Measurements from ENCODE around the gene IDI2.

The IDI2 gene

GRCh38 chr10:985361-985760 is 40.3 kb downstream of the IDI2 start:
- no peak for DNase-seq (ENCODE audit: low read depth)
- no peak for TF ChIP-seq CTCF (IDR thresholded peaks at IDR 0.05; ENCODE audit: control insufficient read depth, extremely low read depth, insufficient read depth)
- no peak overlapping the region for H3K4me3 ChIP-seq (ENCODE audit: low read depth, low read length)

DNA sequence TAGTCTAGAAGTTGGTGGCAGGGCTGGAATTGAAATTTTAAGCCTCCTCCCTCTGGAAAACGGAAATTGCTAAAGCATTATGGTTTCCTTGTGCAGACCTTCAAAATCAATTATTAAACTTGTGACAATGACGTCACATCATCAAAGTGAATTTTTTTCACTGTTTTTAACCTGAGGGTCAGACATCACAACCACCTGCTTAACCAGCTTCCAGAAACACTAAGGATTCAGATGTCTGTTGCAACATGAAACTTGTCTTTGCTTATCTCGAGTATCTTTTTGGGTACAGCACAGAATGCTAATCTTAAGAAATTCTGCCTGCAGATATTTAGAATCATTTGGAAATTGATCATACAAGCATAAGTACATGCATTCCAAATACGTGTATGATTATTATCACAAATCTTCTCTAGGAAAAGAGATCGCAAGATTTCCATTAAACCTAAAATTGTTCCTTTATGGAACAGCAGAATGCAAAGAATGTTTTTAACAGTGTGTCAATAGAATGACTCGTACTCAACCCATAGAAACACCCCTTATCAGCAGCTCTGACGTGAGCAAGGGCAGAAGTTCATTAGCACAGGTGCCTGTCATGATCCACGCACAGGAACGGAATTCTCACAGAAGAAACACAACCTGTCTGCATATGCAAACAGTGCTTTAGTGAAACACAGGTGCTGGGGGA is 41.5 kb downstream of the IDI2 start:
- no peak for TF ChIP-seq CTCF (IDR thresholded peaks at IDR 0.05; ENCODE audit: control insufficient read depth, extremely low read depth, insufficient read depth)
- H3K4me3 ChIP-seq (ENCODE audit: low read depth, low read length), result no peak overlapping the region
- no peak for DNase-seq (ENCODE audit: low read depth)

DNA sequence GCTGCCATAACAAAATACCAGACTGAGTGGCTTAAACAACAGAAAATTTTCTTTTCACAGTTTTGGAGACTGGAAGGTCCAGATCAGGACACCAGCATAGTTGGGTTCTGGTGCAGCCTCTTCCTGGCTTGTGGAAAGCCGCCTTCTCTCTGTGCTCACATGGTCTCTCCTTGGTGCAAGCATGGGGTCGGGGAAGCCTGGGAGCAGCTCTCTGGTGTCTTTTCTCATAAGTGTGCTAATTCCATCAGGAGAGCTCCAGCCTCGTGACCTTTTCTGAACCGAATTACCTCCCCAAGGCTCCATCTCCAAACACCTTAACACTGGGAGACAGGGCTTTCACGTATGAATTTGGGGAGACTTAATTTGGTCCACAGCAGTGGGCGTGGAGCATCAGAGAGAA is 42.3 kb downstream of the IDI2 start:
- no peak overlapping the region for H3K4me3 ChIP-seq (ENCODE audit: low read depth, low read length)
- no peak for TF ChIP-seq CTCF (IDR thresholded peaks at IDR 0.05; ENCODE audit: control insufficient read depth, extremely low read depth, insufficient read depth)
- DNase-seq (ENCODE audit: low read depth), result no peak

DNA sequence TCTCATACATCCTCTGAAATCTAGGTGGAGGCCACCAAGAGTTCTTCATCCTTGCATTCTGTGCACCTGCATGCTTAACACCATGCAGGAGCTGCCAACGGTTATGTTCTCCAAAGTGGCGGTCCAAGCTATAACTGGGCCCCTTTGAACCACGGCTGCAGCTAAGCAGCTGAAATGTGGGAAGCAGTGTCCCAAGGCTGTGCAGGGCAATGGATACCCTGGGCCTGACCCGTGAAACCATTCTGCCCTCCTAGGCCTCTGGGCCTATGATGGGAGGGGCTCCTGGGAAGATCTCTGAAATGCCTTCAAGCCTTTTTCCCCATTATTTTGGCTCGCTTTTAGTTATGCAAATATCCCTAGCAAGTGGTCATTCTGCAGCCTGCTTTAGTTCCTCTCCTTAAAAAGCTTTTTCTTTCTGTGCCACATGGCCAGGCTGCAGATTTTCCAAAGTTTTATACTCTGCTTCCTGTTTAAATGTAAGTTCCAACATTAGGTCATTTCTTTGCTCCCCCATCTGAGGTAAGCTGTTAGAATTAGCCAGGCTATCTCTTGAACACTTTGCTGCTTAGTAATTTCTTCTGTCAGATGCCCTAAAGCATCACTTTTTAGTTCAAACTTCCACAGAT is 45.1 kb downstream of the IDI2 start:
- H3K4me3 ChIP-seq (ENCODE audit: low read depth, low read length), result no peak overlapping the region
- TF ChIP-seq CTCF (IDR thresholded peaks at IDR 0.05; ENCODE audit: control insufficient read depth, extremely low read depth, insufficient read depth), result no peak
- no peak for DNase-seq (ENCODE audit: low read depth)

DNA sequence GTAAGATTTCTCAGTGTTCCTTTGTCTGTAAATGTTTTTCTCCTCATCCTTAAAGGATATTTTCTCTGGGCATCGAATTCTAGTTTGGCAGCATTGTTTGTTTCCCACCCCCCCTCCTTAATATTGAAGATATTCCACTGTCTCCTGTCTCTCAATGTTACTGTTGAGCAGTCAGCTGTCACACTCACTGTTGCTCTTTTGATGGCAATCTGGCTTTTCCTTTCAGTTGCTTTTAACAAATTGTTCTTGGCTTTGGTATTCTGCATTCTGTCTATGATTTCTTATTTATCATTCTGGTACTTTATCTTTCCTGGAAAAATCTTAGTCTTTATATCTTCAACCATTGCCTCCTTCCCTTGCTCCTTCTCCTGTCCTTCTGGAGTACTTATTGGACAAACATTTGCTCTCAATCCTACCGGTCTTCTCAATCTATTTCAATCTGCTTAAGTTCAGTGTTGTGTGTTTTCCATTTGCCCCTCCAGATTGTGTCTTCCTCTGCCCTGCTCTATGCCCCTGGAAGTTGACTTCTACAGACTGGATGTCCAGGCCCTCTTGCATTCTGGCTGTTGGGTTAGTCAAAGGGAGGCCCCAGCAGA is 46.7 kb downstream of the IDI2 start:
- no peak for TF ChIP-seq CTCF (IDR thresholded peaks at IDR 0.05; ENCODE audit: control insufficient read depth, extremely low read depth, insufficient read depth)
- no peak for DNase-seq (ENCODE audit: low read depth)
- no peak overlapping the region for H3K4me3 ChIP-seq (ENCODE audit: low read depth, low read length)

DNA sequence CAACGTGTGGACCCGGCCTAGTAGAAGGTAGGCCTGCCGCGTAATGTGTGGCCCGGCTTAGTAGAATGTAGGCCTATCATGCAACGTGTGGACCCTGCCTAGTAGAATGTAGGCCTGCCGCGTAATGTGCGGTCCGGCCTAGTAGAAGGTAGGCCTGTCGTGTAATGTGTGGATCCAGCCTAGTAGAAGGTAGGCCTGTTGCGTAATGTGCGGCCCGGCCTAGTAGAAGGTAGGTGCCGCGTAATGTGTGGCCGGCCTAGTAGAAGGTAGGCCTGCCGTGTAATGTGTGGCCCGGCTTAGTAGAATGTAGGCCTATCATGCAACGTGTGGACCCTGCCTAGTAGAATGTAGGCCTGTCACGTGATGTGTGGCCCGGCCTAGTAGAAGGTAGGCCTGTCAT is 49.3 kb downstream of the IDI2 start:
- no peak for TF ChIP-seq CTCF (IDR thresholded peaks at IDR 0.05; ENCODE audit: control insufficient read depth, extremely low read depth, insufficient read depth)
- H3K4me3 ChIP-seq (ENCODE audit: low read depth, low read length), result no peak overlapping the region
- no peak for DNase-seq (ENCODE audit: low read depth)

DNA sequence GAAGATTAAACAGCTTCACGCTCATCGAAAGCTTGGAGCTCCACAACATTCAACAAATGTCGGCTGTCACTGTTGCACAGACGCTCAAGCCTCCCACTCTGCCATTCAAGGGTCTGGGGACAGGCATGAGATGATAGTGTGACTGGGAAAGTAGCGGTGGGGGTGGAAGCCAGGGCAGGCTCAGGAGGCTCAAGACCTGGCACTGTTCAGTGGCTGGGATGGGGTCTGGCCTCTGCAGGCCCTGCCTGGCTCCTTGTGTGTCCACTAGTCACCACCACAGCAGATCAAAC is 50.9 kb downstream of the IDI2 start:
- no peak overlapping the region for H3K4me3 ChIP-seq (ENCODE audit: low read depth, low read length)
- no peak for TF ChIP-seq CTCF (IDR thresholded peaks at IDR 0.05; ENCODE audit: control insufficient read depth, extremely low read depth, insufficient read depth)
- DNase-seq (ENCODE audit: low read depth), result no peak

Data from LNCaP clone FGC (cell line).